Mesenchymal stem cell (in vitro differentiated cells and primary cell): ENCODE results near the gene TSSC4.

Experiments used
- DNase-seq: peaks from one replicate; pipeline ENCODE4 v3.0.0-alpha.2; 2013
- H2AFZ ChIP-seq: one replicate; pipeline ENCODE4 v1.6.1; 2013; ENCODE audit warnings: low read depth, mild to moderate bottlenecking, control low read depth, inconsistent platforms, low read length, moderate library complexity
- H2AK5ac ChIP-seq: 2 replicates; pipeline ENCODE4 v1.6.1; 2013; ENCODE audit warnings: low read length, moderate library complexity, mild to moderate bottlenecking, inconsistent platforms; ENCODE audit not compliant: severe bottlenecking
- H2BK120ac ChIP-seq: one replicate; pipeline ENCODE4 v1.6.1; 2013; ENCODE audit warnings: low read depth, mild to moderate bottlenecking, inconsistent platforms, low read length, moderate library complexity
- H2BK12ac ChIP-seq, 2 experiments: one replicate each; pipeline ENCODE4 v1.6.1; 2013; ENCODE audit warnings: inconsistent platforms in 2 of 2, low read length in 2 of 2, mild to moderate bottlenecking in 2 of 2, moderate library complexity in 2 of 2, control low read depth in 1 of 2
- H2BK15ac ChIP-seq: one replicate; pipeline ENCODE4 v1.6.1; 2013; ENCODE audit warnings: mild to moderate bottlenecking, low read depth, inconsistent platforms; ENCODE audit not compliant: poor library complexity, severe bottlenecking
- H2BK5ac ChIP-seq: 2 replicates; pipeline ENCODE4 v1.6.1; 2013; ENCODE audit warnings: low read depth, mild to moderate bottlenecking, low read length, control low read depth, inconsistent platforms; ENCODE audit not compliant: poor library complexity, severe bottlenecking
- H3K14ac ChIP-seq, 2 experiments: one replicate each; pipeline ENCODE4 v1.6.1; 2013; ENCODE audit warnings: inconsistent platforms in 2 of 2, low read length in 2 of 2, control low read depth in 1 of 2, mild to moderate bottlenecking in 1 of 2, moderate library complexity in 1 of 2
- H3K18ac ChIP-seq, 2 experiments: one replicate each; pipeline ENCODE4 v1.6.1; 2013; ENCODE audit warnings: inconsistent platforms in 2 of 2, low read length in 2 of 2, control low read depth in 1 of 2, low read depth in 1 of 2, mild to moderate bottlenecking in 1 of 2
- H3K23ac ChIP-seq, 2 experiments: one replicate each; pipeline ENCODE4 v1.6.1; 2013; ENCODE audit warnings: inconsistent platforms in 2 of 2, low read length in 2 of 2, mild to moderate bottlenecking in 2 of 2, moderate library complexity in 2 of 2, control low read depth in 1 of 2
- H3K27ac ChIP-seq: 2 replicates; pipeline ENCODE4 v1.5.1; 2013; ENCODE audit warnings: mild to moderate bottlenecking, moderate library complexity, low read length, control low read depth, inconsistent platforms; ENCODE audit not compliant: poor library complexity, severe bottlenecking
- H3K27me3 ChIP-seq, 2 experiments: 2 replicates each; pipeline versions ENCODE4 v1.6.1 to v1.7.0; 2013; ENCODE audit warnings: low read length in 2 of 2, mild to moderate bottlenecking in 2 of 2, moderate library complexity in 2 of 2, control low read depth in 1 of 2, inconsistent platforms in 1 of 2; ENCODE audit not compliant: control insufficient read depth in 1 of 2, insufficient read depth in 1 of 2
- H3K36me3 ChIP-seq, 2 experiments: 2 replicates each; pipeline versions ENCODE4 v1.6.1 to v1.7.0; 2013; ENCODE audit warnings: low read length in 2 of 2, control low read depth in 1 of 2, inconsistent platforms in 1 of 2, low read depth in 1 of 2, mild to moderate bottlenecking in 1 of 2; ENCODE audit not compliant: insufficient read depth in 2 of 2, control insufficient read depth in 1 of 2
- H3K4ac ChIP-seq, 2 experiments: one replicate each; pipeline ENCODE4 v1.6.1; 2013; ENCODE audit warnings: inconsistent platforms in 2 of 2, low read length in 2 of 2, mild to moderate bottlenecking in 2 of 2, moderate library complexity in 2 of 2, control low read depth in 1 of 2, low read depth in 1 of 2
- H3K4me1 ChIP-seq: 2 replicates; pipeline ENCODE4 v1.6.1; 2013; ENCODE audit warnings: low read depth, low read length, control low read depth; ENCODE audit not compliant: control insufficient read depth, insufficient read depth
- H3K4me2 ChIP-seq: 2 replicates; pipeline ENCODE4 v1.6.1; 2013; ENCODE audit warnings: low read length, mild to moderate bottlenecking, inconsistent platforms; ENCODE audit not compliant: poor library complexity, severe bottlenecking
- H3K4me3 ChIP-seq, 2 experiments: 2 replicates each; pipeline versions ENCODE4 v1.5.1 to v1.7.0; 2013; ENCODE audit warnings: low read length in 2 of 2, mild to moderate bottlenecking in 2 of 2, control low read depth in 1 of 2, low read depth in 1 of 2; ENCODE audit not compliant: insufficient read depth in 1 of 2
- H3K79me1 ChIP-seq: replicated peaks from 2 replicates; pipeline ENCODE4 v1.6.1; 2013; ENCODE audit warnings: mild to moderate bottlenecking, control low read depth, low read length, inconsistent platforms; ENCODE audit not compliant: poor library complexity, severe bottlenecking
- H3K9ac ChIP-seq: 2 replicates; pipeline ENCODE4 v1.7.0; 2013; ENCODE audit warnings: mild to moderate bottlenecking, low read length, moderate library complexity
- H3K9me3 ChIP-seq: 2 replicates; pipeline ENCODE4 v1.7.0; 2013; ENCODE audit warnings: mild to moderate bottlenecking, low read length; ENCODE audit not compliant: control insufficient read depth
- H4K8ac ChIP-seq: one replicate; pipeline ENCODE4 v1.6.1; 2013; ENCODE audit warnings: inconsistent platforms, mild to moderate bottlenecking, low read length, moderate library complexity
- H4K91ac ChIP-seq: one replicate; pipeline ENCODE4 v1.6.1; 2013; ENCODE audit warnings: mild to moderate bottlenecking, low read length, inconsistent platforms
- WGBS: methylation state at CpG from one replicate; pipeline ENCODE4 v1.1.7; 2013; ENCODE audit warnings: mixed read lengths; 5-methylcytosine and 5-hydroxymethylcytosine counted together

The TSSC4 gene

DNA sequence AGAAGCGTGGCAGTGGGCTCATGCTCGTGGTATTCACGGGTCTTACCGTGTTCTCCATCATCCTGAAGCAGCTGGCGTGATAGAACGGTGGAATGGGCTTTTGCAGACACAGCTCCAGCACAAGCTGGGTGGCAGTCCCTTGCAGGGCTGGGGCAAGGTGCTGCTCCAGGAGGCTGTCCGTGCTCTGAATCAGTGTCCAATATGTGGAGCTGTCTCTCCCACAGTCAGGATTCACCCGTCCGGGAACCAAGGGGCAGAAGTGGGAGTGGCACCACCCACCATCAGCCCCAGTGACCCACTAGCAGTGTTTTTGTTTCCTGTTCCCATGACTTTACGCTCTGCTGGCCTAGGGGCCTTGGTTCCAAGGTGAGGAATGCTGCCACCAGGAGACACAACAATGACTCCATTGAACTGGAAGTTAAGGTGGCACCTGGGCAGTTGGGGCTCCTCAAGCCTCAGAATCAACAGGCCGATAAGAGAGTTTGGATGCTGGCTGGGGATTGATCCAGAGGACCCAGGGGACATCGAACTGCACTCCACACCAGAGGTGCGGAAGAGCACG, 40.4 kb upstream of the TSSC4 start:
- no peak overlapping the region for H2BK12ac ChIP-seq
- H3K14ac ChIP-seq, result no peak overlapping the region
- H3K23ac ChIP-seq, result no peak overlapping the region
- no peak overlapping the region for H3K9ac ChIP-seq
- WGBS, result 87% methylated on average over 14 of the region's 14 CpGs
- H2BK5ac ChIP-seq, result no peak overlapping the region
- H4K91ac ChIP-seq, result no peak overlapping the region
- H2AFZ ChIP-seq, result no peak overlapping the region
- no peak overlapping the region for H3K4ac ChIP-seq
- peaks cover 0 to 6% of the 10 kb centered on the region in 2 experiments for H3K27me3 ChIP-seq
- peaks cover under 1% of the 10 kb centered on the region for H3K4me1 ChIP-seq
- no peak overlapping the region for H4K8ac ChIP-seq
- no peak overlapping the region for H3K18ac ChIP-seq
- H3K4me3 ChIP-seq, result no peak overlapping the region
- no peak overlapping the region for H2AK5ac ChIP-seq
- no peaks in the 10 kb centered on the region for H3K9me3 ChIP-seq
- no peak overlapping the region for H3K27ac ChIP-seq
- H3K36me3 ChIP-seq, result no peaks in the 10 kb centered on the region
- no peaks in the 10 kb centered on the region for H3K79me1 ChIP-seq
- no peak overlapping the region for H2BK120ac ChIP-seq
- H2BK15ac ChIP-seq, result no peak overlapping the region
- no peak for DNase-seq
- no peak overlapping the region for H3K4me2 ChIP-seq

DNA sequence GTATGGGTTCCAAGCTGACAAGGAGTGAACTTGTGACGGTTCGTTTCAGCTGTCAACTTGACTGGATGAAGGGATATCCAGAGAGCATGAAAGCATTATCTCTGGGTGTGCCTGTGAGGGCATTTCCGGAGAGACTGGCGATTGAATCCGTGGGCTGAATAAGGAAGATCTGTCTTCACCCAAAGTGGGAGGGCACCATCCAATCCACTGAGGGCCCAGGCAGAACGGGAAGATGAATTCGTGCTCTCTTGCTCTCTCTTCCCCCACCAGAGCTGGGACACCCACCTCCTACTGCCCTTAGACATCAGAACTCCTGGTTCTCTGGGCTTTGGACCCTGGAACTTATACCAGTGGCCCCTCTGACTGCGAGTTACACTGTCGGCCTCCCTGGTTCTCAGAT, 39.0 kb upstream of the TSSC4 start:
- H3K18ac ChIP-seq, result no peak overlapping the region
- H3K36me3 ChIP-seq, result peaks cover 0 to 3% of the 10 kb centered on the region in 2 experiments
- no peak overlapping the region for H2BK15ac ChIP-seq
- H3K14ac ChIP-seq, result no peak overlapping the region
- peaks cover 0 to 6% of the 10 kb centered on the region in 2 experiments for H3K27me3 ChIP-seq
- no peaks in the 10 kb centered on the region for H3K9me3 ChIP-seq
- no peak overlapping the region for H4K8ac ChIP-seq
- H3K79me1 ChIP-seq, result no peaks in the 10 kb centered on the region
- no peak overlapping the region for H2AK5ac ChIP-seq
- H2BK5ac ChIP-seq, result no peak overlapping the region
- H4K91ac ChIP-seq, result no peak overlapping the region
- no peak for DNase-seq
- no peaks in the 10 kb centered on the region for H3K4me1 ChIP-seq
- H2BK120ac ChIP-seq, result no peak overlapping the region
- H3K23ac ChIP-seq, result no peak overlapping the region
- no peak overlapping the region for H2BK12ac ChIP-seq
- H2AFZ ChIP-seq, result no peak overlapping the region
- H3K27ac ChIP-seq, result no peak overlapping the region
- H3K4me3 ChIP-seq, result no peak overlapping the region
- H3K9ac ChIP-seq, result no peak overlapping the region
- H3K4ac ChIP-seq, result no peak overlapping the region
- H3K4me2 ChIP-seq, result no peak overlapping the region
- WGBS, result 70% methylated on average over 9 of the region's 9 CpGs

DNA sequence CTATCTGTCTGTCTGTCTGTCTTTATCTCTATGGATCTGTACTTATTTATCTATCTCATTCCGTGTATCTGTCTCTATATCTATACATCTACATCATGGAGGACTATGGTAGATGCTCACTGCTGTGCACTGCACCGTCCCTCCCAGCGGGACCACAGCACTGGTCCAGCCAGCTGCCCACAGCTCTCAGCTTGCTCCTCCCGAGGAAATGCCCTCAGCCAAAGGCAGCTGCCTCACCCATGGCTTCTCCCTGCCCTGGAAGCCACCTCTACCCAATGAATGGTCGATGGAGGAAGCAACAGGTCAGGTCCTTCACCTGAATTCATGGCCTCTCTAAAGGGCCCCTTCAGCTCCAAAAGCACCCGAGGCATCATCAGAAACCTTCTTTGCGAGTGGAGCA, 38.1 kb upstream of the TSSC4 start:
- H2BK5ac ChIP-seq, result no peak overlapping the region
- H3K4me3 ChIP-seq, result no peak overlapping the region
- no peak overlapping the region for H4K91ac ChIP-seq
- H3K14ac ChIP-seq, result no peak overlapping the region
- DNase-seq, result no peak
- H3K9me3 ChIP-seq, result no peaks in the 10 kb centered on the region
- H3K27ac ChIP-seq, result no peak overlapping the region
- H3K27me3 ChIP-seq, result peaks cover 0 to 10% of the 10 kb centered on the region in 2 experiments
- H3K4me2 ChIP-seq, result no peak overlapping the region
- H3K4ac ChIP-seq, result no peak overlapping the region
- H2AK5ac ChIP-seq, result no peak overlapping the region
- H3K79me1 ChIP-seq, result peaks cover 2% of the 10 kb centered on the region
- H2BK120ac ChIP-seq, result no peak overlapping the region
- no peaks in the 10 kb centered on the region for H3K4me1 ChIP-seq
- H3K23ac ChIP-seq, result no peak overlapping the region
- no peak overlapping the region for H2BK15ac ChIP-seq
- no peak overlapping the region for H2BK12ac ChIP-seq
- no peak overlapping the region for H2AFZ ChIP-seq
- whole genome bisulfite sequencing, result 75% methylated on average over 7 of the region's 7 CpGs
- H4K8ac ChIP-seq, result no peak overlapping the region
- peaks cover 0 to 3% of the 10 kb centered on the region in 2 experiments for H3K36me3 ChIP-seq
- no peak overlapping the region for H3K18ac ChIP-seq
- no peak overlapping the region for H3K9ac ChIP-seq

DNA sequence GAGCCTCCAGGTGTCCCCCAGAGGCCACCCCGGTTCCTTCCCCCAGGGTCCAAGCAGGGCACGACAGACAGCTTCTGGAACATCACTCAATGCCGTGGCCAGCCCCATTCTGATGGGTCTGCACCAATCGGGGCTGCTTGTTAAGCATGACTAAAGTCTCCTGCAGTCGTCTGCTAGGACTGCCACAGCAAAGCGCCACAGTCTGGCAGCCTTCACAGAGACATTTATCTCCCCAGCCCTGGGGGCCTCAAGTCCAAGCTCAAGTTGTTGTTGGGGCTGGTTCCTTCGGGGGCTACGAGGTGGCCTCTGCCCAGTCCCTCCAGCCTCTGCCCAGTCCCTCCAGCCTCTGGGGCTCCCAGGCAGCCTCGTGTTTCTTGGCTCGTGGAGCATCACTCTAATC, 37.4 kb upstream of the TSSC4 start:
- H3K23ac ChIP-seq, result no peak overlapping the region
- no peak overlapping the region for H3K4me3 ChIP-seq
- no peak overlapping the region for H3K4me2 ChIP-seq
- no peak overlapping the region for H4K91ac ChIP-seq
- no peak overlapping the region for H2AK5ac ChIP-seq
- no peak overlapping the region for H3K9ac ChIP-seq
- H3K4ac ChIP-seq, result no peak overlapping the region
- no peaks in the 10 kb centered on the region for H3K4me1 ChIP-seq
- H2BK5ac ChIP-seq, result no peak overlapping the region
- no peaks in the 10 kb centered on the region for H3K9me3 ChIP-seq
- no peak overlapping the region for H3K14ac ChIP-seq
- H3K79me1 ChIP-seq, result peaks cover 2% of the 10 kb centered on the region
- H2BK12ac ChIP-seq, result no peak overlapping the region
- H3K27ac ChIP-seq, result no peak overlapping the region
- no peak for DNase-seq
- no peak overlapping the region for H2BK120ac ChIP-seq
- no peak overlapping the region for H4K8ac ChIP-seq
- H2BK15ac ChIP-seq, result no peak overlapping the region
- H3K36me3 ChIP-seq, result peaks cover 0 to 3% of the 10 kb centered on the region in 2 experiments
- H3K18ac ChIP-seq, result no peak overlapping the region
- no peak overlapping the region for H2AFZ ChIP-seq
- 88% methylated on average over 10 of the region's 10 CpGs for WGBS
- peaks cover 0 to 10% of the 10 kb centered on the region in 2 experiments for H3K27me3 ChIP-seq
